HepG2 (cell line): ENCODE measurements around the gene HBQ1. TPM values are rescaled to one million over a fixed set of nuclear protein-coding genes. Genes with fewer than 3 reads are reported as not detected.

Source experiments
- ATAC-seq: fragments of 200-7000 bp; cut with Tn5 transposase; 3 replicates; pipeline ENCODE4 v1.9.1; 2020; ENCODE audit warnings: mild to moderate bottlenecking, moderate library complexity
- BruUV-seq: library from RNA; stranded (reverse); fragments of 400-500 nt; replicated peaks from 2 replicates; lab custom pipeline; 2021; lab: Mats Ljungman, UMichigan
- CTCF ChIA-PET: fragments of 300-600 bp; formaldehyde crosslinking; extraction: SDS; loops from one replicate; lab custom pipeline; 2021; ENCODE audit warnings: low total read pairs, inconsistent platforms, low intra/inter-chr PET ratio; lab: Yijun Ruan, JAX
- POLR2A ChIA-PET: fragments of 350-600 bp; sonication (Branson Sonifier 250); formaldehyde crosslinking; loops from one replicate; lab custom pipeline; 2020; ENCODE audit warnings: antibody characterized with exemption, inconsistent platforms; lab: Yijun Ruan, JAX
- DNase-seq: peaks from one replicate; pipeline ENCODE4 v3.0.0-alpha.2; 2015; ENCODE audit warnings: low spot score
- FAIRE-seq: peaks from 3 replicates; lab custom pipeline; 2011; peaks lifted over from hg19 to GRCh38; lab: Jason Lieb, UNC
- H2AFZ ChIP-seq: one replicate; pipeline ENCODE4 v1.6.1; 2011; ENCODE audit warnings: low read length, inconsistent platforms
- H3K27ac ChIP-seq: fragments of 300-600 bp; 3 replicates; pipeline ENCODE4 v1.8.0; 2011; ENCODE audit warnings: mixed run types, mild to moderate bottlenecking, mixed read lengths, low read length, inconsistent platforms; ENCODE audit not compliant: insufficient read depth; ENCODE audit errors: extremely low read length
- H3K27me3 ChIP-seq, 2 experiments: fragments of 200-600 bp in 1 of 2; 2 replicates in 1 of 2; 3 replicates in 1 of 2; pipeline versions ENCODE4 v1.6.0 to v1.8.0; 2011; ENCODE audit warnings: low read length in 2 of 2, mild to moderate bottlenecking in 2 of 2, moderate library complexity in 2 of 2, inconsistent platforms in 1 of 2; ENCODE audit not compliant: insufficient read depth in 2 of 2, control insufficient read depth in 1 of 2
- H3K36me3 ChIP-seq, 2 experiments: fragments of 200-600 bp in 1 of 2; replicated peaks in 1 of 2; 2 replicates in 1 of 2; 3 replicates in 1 of 2; pipeline versions ENCODE4 v1.5.1 to v1.8.0; 2011; ENCODE audit warnings: low read length in 2 of 2, inconsistent platforms in 1 of 2; ENCODE audit not compliant: insufficient read depth in 2 of 2, control insufficient read depth in 1 of 2
- H3K4me1 ChIP-seq: 2 replicates; pipeline ENCODE4 v1.5.1; 2012; ENCODE audit warnings: low read length, inconsistent platforms; ENCODE audit not compliant: insufficient read depth
- H3K4me2 ChIP-seq: 2 replicates; pipeline ENCODE4 v1.6.0; 2011; ENCODE audit warnings: low read depth, low read length, inconsistent platforms
- H3K4me3 ChIP-seq, 3 experiments: fragments of 200-600 bp in 1 of 3; sonication (generic), shearing (Covaris generic) in 1 of 3; replicated peaks in 1 of 3; 2 replicates each; pipeline ENCODE4 v1.5.1; 2011 to 2016; ENCODE audit warnings: low read length in 3 of 3, inconsistent platforms in 2 of 3, low read depth in 2 of 3, mild to moderate bottlenecking in 2 of 3, control low read depth in 1 of 3, mixed read lengths in 1 of 3; ENCODE audit not compliant: insufficient read depth in 1 of 3
- H3K79me2 ChIP-seq: one replicate; pipeline ENCODE4 v1.6.1; 2011; ENCODE audit warnings: low read length, inconsistent platforms; ENCODE audit not compliant: insufficient read depth
- H3K9ac ChIP-seq: 2 replicates; pipeline ENCODE4 v1.6.0; 2011; ENCODE audit warnings: mild to moderate bottlenecking, low read depth, low read length, inconsistent platforms; ENCODE audit not compliant: insufficient read depth
- H3K9me3 ChIP-seq: 2 replicates; pipeline ENCODE4 v1.5.1; 2012; ENCODE audit warnings: mild to moderate bottlenecking, low read length
- H4K20me1 ChIP-seq: 2 replicates; pipeline ENCODE4 v1.6.0; 2011; ENCODE audit warnings: inconsistent platforms, mild to moderate bottlenecking, low read length, moderate library complexity; ENCODE audit not compliant: insufficient read depth
- CAMTA2 ChIP-seq: sonication (generic); formaldehyde crosslinking; IDR thresholded peaks from 2 replicates; pipeline ENCODE4 v1.4.0; 2020; ENCODE audit warnings: mild to moderate bottlenecking, missing genetic modification reagents, borderline replicate concordance
- CCDC6 ChIP-seq: sonication (generic); formaldehyde crosslinking; IDR thresholded peaks from 2 replicates; pipeline ENCODE4 v1.8.1; 2022; ENCODE audit warnings: mild to moderate bottlenecking, missing genetic modification reagents, moderate library complexity
- CTCF ChIP-seq: sonication (generic); formaldehyde crosslinking; IDR thresholded peaks from 2 replicates; pipeline ENCODE4 v1.5.0; 2020; ENCODE audit warnings: mild to moderate bottlenecking, missing genetic modification reagents, moderate library complexity
- GTF2F1 ChIP-seq: fragments of 150-350 bp; IDR thresholded peaks from 2 replicates; pipeline ENCODE4 v1.6.1; 2014; ENCODE audit warnings: low read length
- HNRNPLL ChIP-seq: fragments of 200-400 bp; formaldehyde crosslinking; IDR thresholded peaks from 2 replicates; pipeline ENCODE4 v1.6.1; 2017; ENCODE audit warnings: mild to moderate bottlenecking, low read depth, low read length; ENCODE audit not compliant: poor library complexity, severe bottlenecking
- KLF11 ChIP-seq: IDR thresholded peaks from 2 replicates; pipeline ENCODE4 v1.6.1; 2016; ENCODE audit warnings: missing compliant biosample characterization
- MAFK ChIP-seq, 2 experiments: IDR thresholded peaks in 1 of 2; conservative IDR thresholded peaks in 1 of 2; 2 replicates each; pipeline ENCODE4 v1.6.1; 2011; ENCODE audit warnings: improper control_type of control experiment in 2 of 2, low read length in 2 of 2
- POLR2G ChIP-seq: fragments of 200-400 bp; formaldehyde crosslinking; IDR thresholded peaks from 2 replicates; pipeline ENCODE4 v1.6.1; 2018; ENCODE audit warnings: mild to moderate bottlenecking, low read depth, low read length, moderate library complexity
- RBM22 ChIP-seq: fragments of 200-400 bp; formaldehyde crosslinking; optimal IDR thresholded peaks from 2 replicates; pipeline ENCODE3; 2017; ENCODE audit warnings: mild to moderate bottlenecking, low read length, moderate library complexity
- SNAI1 ChIP-seq: sonication (generic); formaldehyde crosslinking; IDR thresholded peaks from 2 replicates; pipeline ENCODE4 v1.5.0; 2020; ENCODE audit warnings: mild to moderate bottlenecking, missing genetic modification reagents, borderline replicate concordance
- ZBTB8A ChIP-seq: sonication (generic); formaldehyde crosslinking; IDR thresholded peaks from 2 replicates; pipeline ENCODE4 v1.4.0; 2020; ENCODE audit warnings: mild to moderate bottlenecking, low read depth, missing genetic modification reagents, borderline replicate concordance
- ZFP90 ChIP-seq: sonication (generic); formaldehyde crosslinking; IDR thresholded peaks from 2 replicates; pipeline ENCODE4 v1.8.0; 2022; ENCODE audit warnings: missing genetic modification reagents, mild to moderate bottlenecking, inconsistent platforms, borderline replicate concordance
- ZNF234 ChIP-seq: sonication (generic); formaldehyde crosslinking; conservative IDR thresholded peaks from 2 replicates; pipeline ENCODE4 v1.5.1; 2020; ENCODE audit warnings: mild to moderate bottlenecking, missing genetic modification reagents
- ZNF264 ChIP-seq: sonication (generic); formaldehyde crosslinking; IDR thresholded peaks from 2 replicates; pipeline ENCODE4 v1.4.0; 2020; ENCODE audit warnings: missing genetic modification reagents
- ZNF619 ChIP-seq: sonication (generic); formaldehyde crosslinking; IDR thresholded peaks from 2 replicates; pipeline ENCODE4 v1.4.0; 2020; ENCODE audit warnings: mild to moderate bottlenecking, missing genetic modification reagents
- WGBS: methylation state at CpG from one replicate; pipeline ENCODE4 v1.1.6; 2017; ENCODE audit warnings: low lambda C conversion rate; 5-methylcytosine and 5-hydroxymethylcytosine counted together
- in situ Hi-C: cut with HindIII; loops from 2 replicates; pipeline ENCODE4 v1.10.0; 2017; ENCODE audit warnings: low pct_unique_long_range_greater_than_20kb; ENCODE audit not compliant: extremely low pct_ligation_motif_present
- intact Hi-C: fragments of 100-400 bp; cut with micrococcal nuclease; formaldehyde crosslinking; loops from one replicate; pipeline ENCODE4 v1.10.0; 2022; ENCODE audit not compliant: unreplicated experiment
- polyA plus RNA-seq, 8 experiments: library from polyadenylated mRNA; depleted of rRNA in 3 of 8; stranded (reverse) in 7 of 8; unstranded in 1 of 8; fragments of >200 nt; fragmentation: Illumina TruSeq in 4 of 8; extraction: Trizol in 4 of 8; gene quantifications; 2 replicates each; pipeline versions ENCODE4 v1.2.1 to v1.2.3, GENCODE V29; 2011 to 2016; ENCODE audit warnings: low read depth in 4 of 8, missing spikeins in 1 of 8, mixed read lengths in 1 of 8; ENCODE audit not compliant: insufficient read depth in 1 of 8
- total RNA-seq, 5 experiments: library from RNA; depleted of rRNA; stranded (reverse); fragments of >200 nt; fragmentation: Illumina TruSeq; extraction: Trizol; gene quantifications; 2 replicates each; pipeline ENCODE4 v1.2.3, GENCODE V29; 2016; ENCODE audit warnings: low read depth in 1 of 5
- TF ChIP-seq, protein P1 (sequence below): sonication (generic); formaldehyde crosslinking; IDR thresholded peaks from 2 replicates; pipeline ENCODE4 v1.8.1; 2023; ENCODE audit warnings: mild to moderate bottlenecking, missing genetic modification reagents, borderline replicate concordance

The HBQ1 gene
- total and polyA plus RNA-seq, 2 of the 13 experiments (the other 11 are each of a cell fraction or from before 2014, with no cell fraction given): 4.9 to 7.4 TPM

DNA sequence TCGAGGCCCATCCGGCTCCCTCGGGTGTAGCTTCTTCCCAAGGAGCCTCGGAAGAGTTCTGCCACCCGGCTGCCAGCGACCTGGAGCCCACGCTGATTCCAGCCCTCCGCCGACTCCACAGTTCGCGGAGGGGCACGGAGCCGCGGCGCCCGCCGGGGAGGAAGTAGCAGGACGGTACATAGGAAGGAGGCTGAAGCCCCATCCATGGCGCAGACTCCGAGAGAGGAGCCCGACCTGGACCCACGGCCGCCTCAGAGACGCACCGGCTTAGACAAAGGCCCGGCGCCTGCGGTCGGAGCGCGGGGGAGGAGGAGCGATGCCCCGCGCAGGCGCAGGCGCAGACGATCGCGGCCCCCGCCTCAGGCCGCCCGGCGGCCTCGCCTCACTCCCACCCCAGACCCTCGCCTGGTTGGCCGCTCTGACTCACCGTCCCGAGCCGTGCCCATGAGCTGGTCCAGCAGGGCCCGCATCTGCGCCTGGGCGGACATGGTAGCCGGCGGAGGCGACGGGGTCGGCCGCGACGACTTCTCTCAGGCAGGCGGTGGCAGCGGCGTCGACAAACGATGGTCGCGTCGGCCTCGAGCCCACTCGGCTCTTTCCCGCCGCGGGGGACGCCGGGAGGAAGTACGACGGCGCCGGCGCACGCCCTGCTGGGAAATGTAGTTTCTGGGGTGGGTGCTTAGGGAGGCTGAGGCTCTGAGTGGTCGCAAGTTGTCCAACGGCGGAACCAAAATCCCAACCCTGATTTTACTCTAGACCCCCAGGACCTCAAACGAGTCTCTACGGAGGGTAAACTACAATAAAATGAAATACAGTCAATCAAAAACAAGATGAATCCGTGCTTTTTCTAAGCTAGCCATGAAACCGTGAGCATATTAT lies 48.8 kb downstream of the HBQ1 start, which contains the start of gene LUC7L (continued):
- TF ChIP-seq HNRNPLL (peak; percentile 67), ZNF619 (CRISPR knock-in tag) (peak; percentile 99), CTCF (no peak), KLF11 (CRISPR knock-in tag) (peak; percentile 70; the same call in 1 of the 2 replicates), ZNF234 (CRISPR knock-in tag) (peak; percentile 88; the same call in 1 of the 2 replicates), RBM22 (no peak)

GRCh38 chr16:229731-230281 lies 49.5 kb downstream of the HBQ1 start:
- in situ Hi-C loops: no loop called here
- H3K9ac ChIP-seq: peak overlapping the region; percentile 97
- H3K4me3 ChIP-seq: peak overlapping the region; percentile 91 to 99 (median 96)
- intact Hi-C loops: loop anchor here (5.0 kb wide), 1 partner anchor 132 kb away; no protein-coding TSS in a partner anchor
- ChIA-PET POLR2A (interaction anchor here (0.7 kb wide), 1 partner anchor 123 kb away, joined by 5 read pairs; the partner anchor contains the start of gene AXIN1), CTCF (no interaction called here)
- H3K9me3 ChIP-seq: no peaks in the 10 kb centered on the region
- peaks cover 36% of the 10 kb centered on the region for H3K79me2 ChIP-seq
- peak overlapping the region; percentile 95 for H2AFZ ChIP-seq
- H4K20me1 ChIP-seq: peaks cover 27% of the 10 kb centered on the region
- H3K36me3 ChIP-seq: peaks cover 12 to 23% of the 10 kb centered on the region in 2 experiments
- ATAC-seq (no peak), FAIRE-seq (no peak), DNase-seq (no peak)
- 60% methylated on average over 22 of the region's 22 CpGs for WGBS
- peaks cover 32% of the 10 kb centered on the region for H3K4me1 ChIP-seq
- no peaks in the 10 kb centered on the region; a peak in 1 of 5 replicates for H3K27me3 ChIP-seq
- peak overlapping the region; percentile 94 for H3K27ac ChIP-seq
- peak overlapping the region; percentile 97 for H3K4me2 ChIP-seq
- BruUV-seq: no TSS peak
- no peak for TF ChIP-seq ZBTB8A (CRISPR knock-in tag)
- no peak for TF ChIP-seq ZNF264 (CRISPR knock-in tag)
- TF ChIP-seq GTF2F1: no peak
- 0 out of 2 replicates have a peak, but pooled peaks have one; percentile 1 for TF ChIP-seq SNAI1 (CRISPR knock-in tag)
- TF ChIP-seq CCDC6 (CRISPR knock-in tag): no peak
- no peak for TF ChIP-seq POLR2G
- TF ChIP-seq, protein P1, sequence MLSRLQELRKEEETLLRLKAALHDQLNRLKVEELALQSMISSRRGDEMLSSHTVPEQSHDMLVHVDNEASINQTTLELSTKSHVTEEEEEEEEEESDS (CRISPR knock-in tag): no peak
- TF ChIP-seq CAMTA2: no peak
- TF ChIP-seq MAFK (conservative IDR thresholded peaks at IDR 0.05 in 1 of 2, IDR thresholded peaks at IDR 0.05 in 1 of 2; ENCODE audit: low read length in 2 of 2): peak in 1 of 2 experiments; percentile 50; a peak in 2 of 4 replicates
- TF ChIP-seq ZFP90: no peak
